ENCODE results near the gene DOP1B. TPM values are rescaled to one million over a fixed set of nuclear protein-coding genes. Genes with fewer than 3 reads are reported as not detected.

The DOP1B gene
- total and polyA plus RNA-seq, 12 donors = 1.1 to 39.1 (median 6.9) TPM

- Histone ChIP-seq H3K36me3 (replicated peaks in 1 of 2) (no peaks in the 10 kb centered on the region), H3K27me3 (no peaks in the 10 kb centered on the region), H3K27ac (no peak overlapping the region), H3K4me3 (no peak overlapping the region), H3K4me1 (replicated peaks in 1 of 2) (no peaks in the 10 kb centered on the region), H3K9me3 (replicated peaks in 1 of 3) (no peaks in the 10 kb centered on the region)
- WGBS, 4 donors = 86 to 90% (median 89%) methylated on average over 23 of the region's 23 CpGs
- intact Hi-C loops (cut with DNase I) = loop anchor here in 1 of 2 donors (10.0 kb wide), 1 partner anchor 55 kb away; no protein-coding TSS in a partner anchor
- no peak for DNase-seq
- TF ChIP-seq POLR2A (IDR thresholded peaks at IDR 0.05) (no peak), CTCF (IDR thresholded peaks at IDR 0.05) (no peak)
These were observed 43.5 kb downstream of the DOP1B start for GRCh38 chr21:36200081-36200561.

- no peaks in the 10 kb centered on the region for H3K4me1 ChIP-seq (replicated peaks in 1 of 2)
- H3K36me3 ChIP-seq (replicated peaks in 1 of 2) = no peaks in the 10 kb centered on the region
- H3K27ac ChIP-seq = no peak overlapping the region
- intact Hi-C loops (cut with DNase I) = loop anchor here in 1 of 2 donors (10.0 kb wide), 1 partner anchor 58 kb away; no protein-coding TSS in a partner anchor
- no peak for DNase-seq
- no peaks in the 10 kb centered on the region for H3K27me3 ChIP-seq
- TF ChIP-seq POLR2A (IDR thresholded peaks at IDR 0.05) (no peak), CTCF (IDR thresholded peaks at IDR 0.05) (no peak)
- 80 to 88% (median 84%) methylated on average over 10 of the region's 10 CpGs for WGBS, 4 donors
- H3K4me3 ChIP-seq = no peak overlapping the region
- H3K9me3 ChIP-seq (replicated peaks in 1 of 3) = no peaks in the 10 kb centered on the region
These were observed 46.3 kb downstream of the DOP1B start for GRCh38 chr21:36202726-36203602.

GRCh38 chr21:36203603-36203889 is 46.9 kb downstream of the DOP1B start:
- Histone ChIP-seq H3K27ac (no peak overlapping the region), H3K4me1 (replicated peaks in 1 of 2) (no peaks in the 10 kb centered on the region), H3K36me3 (replicated peaks in 1 of 2) (no peaks in the 10 kb centered on the region), H3K9me3 (replicated peaks in 1 of 3) (no peaks in the 10 kb centered on the region), H3K27me3 (no peaks in the 10 kb centered on the region), H3K4me3 (no peak overlapping the region)
- WGBS, 4 donors = 11 to 32% (median 24%) methylated on average over 1 of the region's 1 CpG
- intact Hi-C loops (cut with DNase I) = loop anchor here in 1 of 2 donors (10.0 kb wide), 1 partner anchor 59 kb away; no protein-coding TSS in a partner anchor
- TF ChIP-seq CTCF (IDR thresholded peaks at IDR 0.05) (no peak), POLR2A (IDR thresholded peaks at IDR 0.05) (no peak)
- DNase-seq = peak in 6 of 7 donors; percentile 52 to 65 (median 56)

GRCh38 chr21:36204980-36205379 is 48.4 kb downstream of the DOP1B start:
- intact Hi-C loops (cut with DNase I) = loop anchor here in 1 of 2 donors (10.0 kb wide), 1 partner anchor 60 kb away; no protein-coding TSS in a partner anchor
- 89 to 95% (median 93%) methylated on average over 6 of the region's 6 CpGs for WGBS, 4 donors

More at GRCh38 chr21:36204980-36205379, 48.4 kb downstream of the DOP1B start:
- Histone ChIP-seq H3K9me3 (replicated peaks in 1 of 3) (no peaks in the 10 kb centered on the region), H3K27ac (no peak overlapping the region), H3K4me1 (replicated peaks in 1 of 2) (peaks cover 0 to 3% of the 10 kb centered on the region in 2 donors), H3K27me3 (no peaks in the 10 kb centered on the region), H3K4me3 (no peak overlapping the region), H3K36me3 (replicated peaks in 1 of 2) (no peaks in the 10 kb centered on the region)
- TF ChIP-seq POLR2A (IDR thresholded peaks at IDR 0.05) (no peak), CTCF (IDR thresholded peaks at IDR 0.05) (no peak)
- no peak for DNase-seq

Data from adrenal gland (tissue), 12 donors.